ENCODE measurements around the gene PTGER1. TPM values are rescaled to one million over a fixed set of nuclear protein-coding genes. Genes with fewer than 3 reads are reported as not detected.
A peak's percentile ranks its signal among the peaks of the same experiment; 100 is the strongest.

The PTGER1 gene
- total RNA-seq, 3 donors from 2014 or later (not counting 1 experiment from before 2014, with no cell fraction given), result 0.35 to 0.73 TPM; not detected in 1

GRCh38 chr19:14479975-14480699 is 5.0 kb upstream of the PTGER1 start:
- H3K9me3 ChIP-seq (ENCODE audit: control insufficient read depth, insufficient read depth, low read length), result no peaks in the 10 kb centered on the region
- no peak overlapping the region for H3K4me3 ChIP-seq (ENCODE audit: low read length)
- DNase-seq (peak; percentile 80 to 81), ATAC-seq (peak in 2 of 3 donors; percentile 30 to 49)
- H3K9me3 Mint-ChIP-seq, result no peaks in the 10 kb centered on the region
- H3K27me3 ChIP-seq (ENCODE audit: control insufficient read depth, insufficient read depth, low read length), result no peaks in the 10 kb centered on the region
- peaks cover 12 to 26% of the 10 kb centered on the region in 2 donors for H3K4me1 Mint-ChIP-seq
- 52% methylated on average over 43 of the region's 43 CpGs for WGBS (ENCODE audit: insufficient coverage)
- TF ChIP-seq, protein P1, sequence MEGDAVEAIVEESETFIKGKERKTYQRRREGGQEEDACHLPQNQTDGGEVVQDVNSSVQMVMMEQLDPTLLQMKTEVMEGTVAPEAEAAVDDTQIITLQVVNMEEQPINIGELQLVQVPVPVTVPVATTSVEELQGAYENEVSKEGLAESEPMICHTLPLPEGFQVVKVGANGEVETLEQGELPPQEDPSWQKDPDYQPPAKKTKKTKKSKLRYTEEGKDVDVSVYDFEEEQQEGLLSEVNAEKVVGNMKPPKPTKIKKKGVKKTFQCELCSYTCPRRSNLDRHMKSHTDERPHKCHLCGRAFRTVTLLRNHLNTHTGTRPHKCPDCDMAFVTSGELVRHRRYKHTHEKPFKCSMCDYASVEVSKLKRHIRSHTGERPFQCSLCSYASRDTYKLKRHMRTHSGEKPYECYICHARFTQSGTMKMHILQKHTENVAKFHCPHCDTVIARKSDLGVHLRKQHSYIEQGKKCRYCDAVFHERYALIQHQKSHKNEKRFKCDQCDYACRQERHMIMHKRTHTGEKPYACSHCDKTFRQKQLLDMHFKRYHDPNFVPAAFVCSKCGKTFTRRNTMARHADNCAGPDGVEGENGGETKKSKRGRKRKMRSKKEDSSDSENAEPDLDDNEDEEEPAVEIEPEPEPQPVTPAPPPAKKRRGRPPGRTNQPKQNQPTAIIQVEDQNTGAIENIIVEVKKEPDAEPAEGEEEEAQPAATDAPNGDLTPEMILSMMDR (IDR thresholded peaks at IDR 0.05), result peak; percentile 94
- H3K4me1 ChIP-seq (ENCODE audit: control insufficient read depth, insufficient read depth, low read length), result peaks cover 37% of the 10 kb centered on the region
- H3K27me3 Mint-ChIP-seq (ENCODE audit: low read depth in 2 of 2), result no peaks in the 10 kb centered on the region
- H3K36me3 ChIP-seq (ENCODE audit: control insufficient read depth, insufficient read depth, low read length), result peaks cover 13% of the 10 kb centered on the region
- no peak overlapping the region for H3K4me3 Mint-ChIP-seq
- H3K36me3 Mint-ChIP-seq, result no peaks in the 10 kb centered on the region
- intact Hi-C loops (cut with micrococcal nuclease), result loop anchor here (5.0 to 10.0 kb wide), 2 partner anchors 343 to 595 kb away; partner anchors contain the start of gene ASF1B
- no peak overlapping the region for H3K27ac ChIP-seq (ENCODE audit: low read length)
- no peak overlapping the region for H3K27ac Mint-ChIP-seq

GRCh38 chr19:14479309-14479974 is 4.3 kb upstream of the PTGER1 start:
- ATAC-seq (no peak), DNase-seq (no peak)
- Mint-ChIP-seq H3K4me3 (no peak overlapping the region), H3K27ac (peak overlapping the region in 1 of 2 donors; percentile 45), H3K27me3 (ENCODE audit: low read depth in 2 of 2) (peaks cover 0 to 4% of the 10 kb centered on the region in 2 donors), H3K9me3 (no peaks in the 10 kb centered on the region), H3K36me3 (no peaks in the 10 kb centered on the region), H3K4me1 (peaks cover 17 to 33% of the 10 kb centered on the region in 2 donors)
- Histone ChIP-seq H3K27me3 (ENCODE audit: control insufficient read depth, insufficient read depth, low read length) (peaks cover 5% of the 10 kb centered on the region), H3K27ac (ENCODE audit: low read length) (no peak overlapping the region), H3K4me1 (ENCODE audit: control insufficient read depth, insufficient read depth, low read length) (peaks cover 44% of the 10 kb centered on the region), H3K4me3 (ENCODE audit: low read length) (no peak overlapping the region), H3K36me3 (ENCODE audit: control insufficient read depth, insufficient read depth, low read length) (peaks cover 13% of the 10 kb centered on the region), H3K9me3 (ENCODE audit: control insufficient read depth, insufficient read depth, low read length) (no peaks in the 10 kb centered on the region)
- intact Hi-C loops (cut with micrococcal nuclease), result loop anchor here (5.0 to 10.0 kb wide), 2 partner anchors 342 to 595 kb away; partner anchors contain the start of gene ASF1B
- 82% methylated on average over 13 of the region's 14 CpGs for WGBS (ENCODE audit: insufficient coverage)
- TF ChIP-seq, protein P1 (IDR thresholded peaks at IDR 0.05), result no peak

GRCh38 chr19:14478113-14478545 is 3.0 kb upstream of the PTGER1 start:
- Mint-ChIP-seq H3K9me3 (no peaks in the 10 kb centered on the region), H3K4me3 (no peak overlapping the region), H3K4me1 (peaks cover 20 to 38% of the 10 kb centered on the region in 2 donors), H3K27me3 (ENCODE audit: low read depth in 2 of 2) (peaks cover 0 to 6% of the 10 kb centered on the region in 2 donors), H3K36me3 (no peaks in the 10 kb centered on the region), H3K27ac (peak overlapping the region in 1 of 2 donors; percentile 99)
- peaks cover 8% of the 10 kb centered on the region for H3K27me3 ChIP-seq (ENCODE audit: control insufficient read depth, insufficient read depth, low read length)
- 95% methylated on average over 24 of the region's 24 CpGs for WGBS (ENCODE audit: insufficient coverage)
- no peak overlapping the region for H3K27ac ChIP-seq (ENCODE audit: low read length)
- intact Hi-C loops (cut with micrococcal nuclease), result loop anchor here (5.0 to 10.0 kb wide), 2 partner anchors 341 to 593 kb away; partner anchors contain the start of gene ASF1B
- DNase-seq (no peak), ATAC-seq (no peak)
- H3K4me3 ChIP-seq (ENCODE audit: low read length), result no peak overlapping the region
- H3K9me3 ChIP-seq (ENCODE audit: control insufficient read depth, insufficient read depth, low read length), result no peaks in the 10 kb centered on the region
- peaks cover 51% of the 10 kb centered on the region for H3K4me1 ChIP-seq (ENCODE audit: control insufficient read depth, insufficient read depth, low read length)
- TF ChIP-seq, protein P1 (IDR thresholded peaks at IDR 0.05), result no peak
- H3K36me3 ChIP-seq (ENCODE audit: control insufficient read depth, insufficient read depth, low read length), result peaks cover 13% of the 10 kb centered on the region

Measured in natural killer cell (primary cell).